CD4-positive, alpha-beta T cell treated with Interleukin-17A for 4 hours (primary cell): ENCODE measurements around the gene FGD5.

Source experiments
- DNase-seq: peaks from one replicate; pipeline ENCODE4 v3.0.0-alpha.2; 2020; ENCODE audit warnings: mixed read lengths

The FGD5 gene

DNA sequence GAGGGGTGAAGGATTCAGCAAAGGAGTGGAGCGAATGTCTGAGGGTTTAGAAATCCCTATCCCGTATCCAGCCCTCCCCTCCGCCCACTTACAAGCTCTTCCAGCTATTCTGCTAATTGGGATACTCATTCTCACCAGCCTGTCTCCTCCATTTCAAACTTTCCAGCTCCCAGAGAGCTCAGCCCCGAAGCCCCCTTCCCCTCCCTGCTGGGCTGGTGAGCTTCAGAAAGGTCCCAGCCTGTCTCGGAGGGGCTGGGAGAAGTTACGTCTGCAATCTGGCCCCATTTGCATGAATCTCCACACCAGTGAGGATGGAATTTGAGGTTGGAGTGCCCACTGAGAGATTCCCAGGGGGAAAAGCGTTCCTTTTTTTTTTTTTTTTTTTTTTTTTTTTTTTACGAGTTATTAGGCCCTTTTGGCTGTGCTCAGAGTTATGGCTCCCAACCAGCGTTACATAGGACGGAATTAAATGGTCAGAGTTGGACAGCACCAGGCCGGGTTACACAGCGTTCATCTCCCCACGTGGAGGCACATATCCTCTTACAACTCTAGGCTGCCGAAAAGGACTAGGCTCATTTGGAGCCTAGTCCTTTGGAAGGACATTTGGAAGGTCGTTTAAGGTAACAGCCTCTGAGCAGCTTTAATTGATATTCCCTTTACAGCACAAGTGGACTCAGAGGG, 34.6 kb downstream of the FGD5 start:
- DNase-seq, result no peak

DNA sequence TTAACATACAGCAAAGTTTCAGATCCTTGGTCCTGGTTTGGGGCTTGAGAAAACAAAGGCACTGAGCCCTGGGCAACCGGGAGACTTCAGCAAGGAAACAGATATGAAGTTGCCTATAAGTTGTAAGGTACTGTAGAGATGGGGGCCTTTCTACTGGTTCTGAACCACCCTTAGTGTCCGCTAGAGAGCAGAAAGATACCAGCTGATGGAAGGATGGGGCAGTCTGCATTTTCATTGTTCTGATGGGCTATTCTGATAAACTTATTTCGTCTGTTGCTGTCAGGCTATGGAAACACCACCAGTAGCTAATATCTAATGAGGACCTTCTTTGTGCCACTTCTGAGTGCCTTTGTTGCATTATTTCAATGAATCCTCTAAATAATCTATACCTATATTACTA, 38.7 kb downstream of the FGD5 start:
- no peak for DNase-seq

DNA sequence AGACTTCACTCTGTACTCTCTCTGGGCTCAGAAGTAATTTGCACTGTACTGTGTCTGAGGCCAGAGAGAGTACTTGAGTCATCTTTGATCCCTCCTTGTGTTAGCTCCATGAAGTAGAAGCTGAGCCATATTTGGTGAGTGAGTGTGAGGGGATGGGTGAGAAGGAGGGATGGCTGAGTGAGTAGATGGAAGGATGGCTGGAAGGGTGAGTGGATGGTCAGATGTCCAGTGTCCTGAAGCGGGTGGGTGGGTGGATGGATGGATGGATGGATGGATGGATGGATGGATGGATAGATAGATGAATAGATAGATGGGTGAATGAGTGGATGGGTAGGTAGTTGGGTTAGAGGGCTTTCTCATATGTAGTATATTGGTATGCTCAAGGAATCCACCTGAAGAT, 39.3 kb downstream of the FGD5 start:
- no peak for DNase-seq

DNA sequence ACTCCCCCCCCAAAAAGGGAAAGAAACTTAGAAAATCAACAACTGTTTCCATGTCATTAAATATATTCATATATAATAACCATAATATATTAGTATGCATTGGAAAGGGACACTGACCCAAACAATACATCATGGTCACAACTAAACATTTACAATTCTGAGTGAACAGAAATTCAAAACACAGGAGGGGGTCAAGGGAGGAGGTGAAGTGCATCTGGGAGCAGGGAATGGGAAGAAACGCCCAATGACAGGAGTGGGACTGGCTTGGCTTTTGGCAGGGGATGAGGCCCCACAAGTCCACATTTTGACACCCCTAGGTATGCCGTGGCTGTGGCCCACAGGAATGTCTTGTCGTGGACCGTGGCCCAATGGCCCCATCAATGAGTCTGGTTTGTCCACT, 41.1 kb downstream of the FGD5 start:
- no peak for DNase-seq

DNA sequence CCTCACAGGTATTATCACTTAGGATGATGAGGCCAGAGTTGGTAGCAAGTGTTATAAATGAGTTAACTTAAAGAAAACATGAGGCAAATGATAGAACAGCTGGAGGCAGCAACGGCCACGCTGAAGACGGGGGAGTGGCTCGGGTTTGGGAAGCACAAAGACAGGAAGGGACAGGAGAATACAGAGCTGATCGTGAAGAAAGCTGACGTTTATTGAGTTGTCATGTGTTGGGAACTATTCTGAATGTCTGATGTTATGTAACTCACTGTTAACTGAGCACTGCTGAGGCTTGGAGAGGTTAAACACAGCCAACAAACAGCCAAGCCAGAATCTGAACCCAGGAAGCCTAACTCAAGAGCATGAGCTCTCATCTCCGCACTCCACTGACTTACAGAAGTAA, 42.3 kb downstream of the FGD5 start:
- DNase-seq, result no peak

DNA sequence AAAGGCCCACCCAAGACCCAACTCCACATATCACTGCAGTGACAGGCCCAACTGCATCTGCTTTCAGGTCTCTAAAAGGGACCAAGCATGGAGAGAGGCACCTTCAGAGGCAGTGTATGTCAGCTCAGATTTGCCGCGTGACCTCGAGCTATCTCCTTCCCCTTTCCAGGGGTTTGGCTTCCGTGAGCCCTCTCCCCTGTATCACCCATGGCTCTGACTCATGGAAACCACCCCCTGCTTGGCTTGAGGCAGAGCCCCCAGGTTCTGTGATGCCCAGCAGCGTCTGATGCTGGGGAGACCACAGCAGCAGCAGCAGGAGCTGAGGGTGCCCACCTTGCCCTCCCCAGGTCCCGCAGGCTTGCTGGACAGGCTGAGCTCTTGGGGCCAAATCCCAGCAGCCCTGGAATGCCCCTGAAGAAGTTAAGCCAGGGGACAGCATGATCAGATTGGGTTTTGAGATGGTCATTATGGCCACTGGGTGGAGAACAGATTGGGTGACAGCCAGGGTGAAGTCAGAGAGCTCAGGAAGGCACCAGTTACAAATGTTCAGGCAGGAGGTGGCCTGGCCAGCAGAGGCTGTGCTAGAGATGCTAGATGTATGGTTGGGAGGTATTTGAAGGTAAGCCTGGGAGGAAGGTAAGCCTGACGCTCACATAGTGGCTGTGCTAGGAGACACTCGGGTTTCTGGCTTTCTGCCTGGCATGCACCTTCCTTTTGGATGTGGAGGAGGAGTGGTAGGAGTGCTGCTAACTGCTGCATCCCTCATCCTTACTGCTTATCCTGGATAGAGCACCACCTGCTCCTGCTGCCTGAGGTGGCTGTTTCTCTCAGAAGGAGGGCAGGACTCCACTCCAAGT, 42.9 kb downstream of the FGD5 start:
- no peak for DNase-seq

DNA sequence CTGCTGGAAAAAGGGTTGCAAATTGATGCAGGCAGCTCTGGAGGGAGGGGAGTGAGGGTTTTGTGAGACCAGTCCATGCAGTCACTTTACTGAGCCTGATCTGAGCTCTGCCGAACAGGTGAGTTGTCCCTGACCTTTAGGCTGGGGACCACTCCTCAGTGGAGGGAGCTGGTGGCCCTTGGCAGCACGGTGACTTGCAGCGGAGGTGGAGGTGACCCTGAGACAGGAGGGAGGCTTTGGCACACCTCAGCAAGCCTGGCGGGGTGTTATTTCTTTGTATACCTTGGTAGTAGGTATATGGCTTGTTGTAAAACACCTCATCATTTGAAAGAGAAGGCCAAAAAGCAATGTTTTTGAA, 43.5 kb downstream of the FGD5 start:
- no peak for DNase-seq

DNA sequence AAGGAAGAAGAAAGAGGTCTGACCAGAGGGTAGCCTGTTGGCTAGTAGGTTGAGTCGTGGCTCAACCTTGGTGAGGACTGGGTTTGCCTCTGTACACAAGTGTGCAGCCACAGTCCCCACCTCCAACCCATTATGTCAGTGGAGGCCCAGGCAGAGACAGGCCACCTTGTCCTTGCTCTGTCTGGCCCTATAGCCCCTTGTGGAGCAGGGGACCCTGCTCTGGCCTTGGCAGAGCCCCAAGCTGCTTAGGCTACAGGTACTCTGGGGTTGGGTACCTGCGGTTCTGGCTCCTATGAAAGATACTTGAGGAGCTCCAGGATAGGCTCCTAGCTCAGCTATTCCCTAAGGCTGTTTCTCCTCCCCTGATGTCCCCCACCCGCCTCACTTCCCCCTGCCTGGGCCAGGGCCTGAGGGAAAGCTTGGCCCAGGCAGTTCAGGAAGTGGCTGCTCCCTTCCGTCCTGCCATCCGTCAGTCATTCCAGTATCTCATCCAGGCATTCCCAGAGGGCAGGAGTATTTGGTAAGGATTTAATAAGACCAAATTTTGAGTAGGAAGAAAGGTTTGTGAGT, 44.0 kb downstream of the FGD5 start:
- no peak for DNase-seq

DNA sequence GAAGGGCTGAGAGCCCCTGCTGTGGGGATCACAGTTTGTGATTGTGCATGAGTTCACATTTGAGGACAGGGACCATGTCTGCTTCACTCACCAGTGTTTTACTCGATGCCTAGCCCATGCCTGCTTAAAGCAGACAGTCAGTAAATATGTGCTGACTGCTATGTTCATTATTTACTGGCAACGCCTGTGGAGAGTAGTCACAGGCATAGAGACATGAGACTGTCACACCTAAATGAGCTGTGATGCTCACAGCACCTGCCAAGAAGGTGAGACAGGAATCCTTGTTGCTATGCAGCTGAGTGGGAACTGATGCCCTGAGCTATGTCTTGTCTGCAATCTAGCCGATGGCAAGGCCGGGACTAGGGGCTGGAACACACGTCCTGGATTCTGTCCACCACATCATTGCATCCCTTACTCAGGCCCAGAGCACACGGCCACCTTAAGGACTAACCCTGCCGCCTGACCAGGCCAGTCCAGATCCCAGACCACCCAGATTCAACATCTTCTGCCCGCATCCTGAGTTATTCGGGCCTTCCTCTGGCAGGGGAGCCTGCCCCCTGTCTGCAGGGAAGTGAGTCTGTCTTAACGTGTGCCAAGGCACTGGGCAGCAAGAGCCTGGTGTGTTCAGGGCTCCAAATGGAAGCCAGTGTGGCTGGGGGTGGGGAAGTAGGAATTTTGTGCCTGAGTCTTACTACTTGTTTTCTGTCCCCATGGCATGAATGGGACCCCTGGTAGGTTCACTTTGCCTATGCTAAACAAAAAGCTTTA, 44.8 kb downstream of the FGD5 start:
- DNase-seq, result no peak

DNA sequence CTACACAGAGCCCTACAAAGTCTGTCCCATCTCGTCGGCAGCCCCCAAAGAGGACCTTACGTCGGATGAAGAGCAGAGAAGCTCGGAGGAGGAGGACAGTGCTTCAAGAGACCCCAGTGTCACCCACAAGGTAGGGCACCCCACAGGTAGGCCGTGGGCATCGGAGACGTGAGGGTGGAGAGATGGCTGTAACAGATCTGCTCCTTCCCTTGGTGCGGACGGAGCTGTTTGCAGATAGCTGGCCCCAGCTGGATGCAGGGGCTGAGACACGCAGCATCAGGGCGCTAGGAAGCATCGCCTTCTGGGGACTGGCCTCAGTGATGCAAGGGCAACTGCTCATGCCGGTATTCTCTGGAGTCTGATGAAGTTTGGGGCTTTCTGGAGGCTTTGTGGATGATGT, 45.4 kb downstream of the FGD5 start:
- DNase-seq, result no peak

DNA sequence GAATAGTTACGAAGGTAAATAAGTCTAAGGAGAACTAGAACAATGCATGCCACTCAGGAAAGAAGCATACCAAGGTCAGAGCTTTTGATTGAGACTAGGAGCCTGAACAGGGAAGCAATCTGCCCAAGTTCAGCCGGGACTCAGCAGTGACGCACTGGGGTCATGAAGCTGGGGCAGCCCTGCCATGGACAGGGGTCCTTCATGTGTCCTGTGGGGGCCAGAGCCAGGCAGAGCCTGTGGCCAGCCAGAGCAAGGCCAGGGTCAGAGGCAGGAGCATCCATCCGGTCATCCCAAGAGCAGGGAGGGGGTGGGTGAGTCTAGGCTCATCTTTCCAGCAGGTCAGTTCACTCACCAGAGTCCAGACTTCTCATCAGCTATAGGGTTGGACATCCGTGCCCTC, 47.9 kb downstream of the FGD5 start:
- no peak for DNase-seq

DNA sequence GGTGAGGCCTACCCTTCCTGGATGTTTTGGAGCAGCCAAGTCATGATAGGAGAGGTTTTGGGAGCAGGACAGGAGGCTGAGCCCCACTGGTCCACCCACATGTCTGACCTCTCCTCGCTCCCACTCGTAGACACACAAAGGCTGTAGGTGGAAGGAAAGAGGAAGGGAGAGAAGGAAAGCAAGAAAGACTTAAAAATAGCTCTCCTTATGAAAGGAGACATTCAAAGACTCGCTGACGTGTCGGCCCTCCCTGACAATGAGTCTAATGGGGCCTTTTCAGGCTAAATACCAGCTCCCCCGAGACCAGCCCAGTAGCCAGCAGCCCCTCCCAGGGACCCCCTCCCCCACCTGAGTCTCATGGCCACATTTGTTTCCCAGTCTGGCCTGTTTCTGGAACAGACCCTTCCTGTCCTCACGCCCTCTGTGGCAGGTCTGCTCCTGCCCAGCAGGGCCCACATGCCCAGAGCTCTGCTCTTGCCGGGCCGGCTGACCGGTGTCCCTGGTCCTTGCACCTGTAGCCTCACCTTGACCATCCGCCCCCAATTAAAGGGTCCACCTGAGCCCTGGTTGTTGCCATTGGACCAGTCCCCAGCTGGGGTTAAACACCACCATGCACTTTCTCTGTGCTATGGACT, 49.3 kb downstream of the FGD5 start:
- no peak for DNase-seq

DNA sequence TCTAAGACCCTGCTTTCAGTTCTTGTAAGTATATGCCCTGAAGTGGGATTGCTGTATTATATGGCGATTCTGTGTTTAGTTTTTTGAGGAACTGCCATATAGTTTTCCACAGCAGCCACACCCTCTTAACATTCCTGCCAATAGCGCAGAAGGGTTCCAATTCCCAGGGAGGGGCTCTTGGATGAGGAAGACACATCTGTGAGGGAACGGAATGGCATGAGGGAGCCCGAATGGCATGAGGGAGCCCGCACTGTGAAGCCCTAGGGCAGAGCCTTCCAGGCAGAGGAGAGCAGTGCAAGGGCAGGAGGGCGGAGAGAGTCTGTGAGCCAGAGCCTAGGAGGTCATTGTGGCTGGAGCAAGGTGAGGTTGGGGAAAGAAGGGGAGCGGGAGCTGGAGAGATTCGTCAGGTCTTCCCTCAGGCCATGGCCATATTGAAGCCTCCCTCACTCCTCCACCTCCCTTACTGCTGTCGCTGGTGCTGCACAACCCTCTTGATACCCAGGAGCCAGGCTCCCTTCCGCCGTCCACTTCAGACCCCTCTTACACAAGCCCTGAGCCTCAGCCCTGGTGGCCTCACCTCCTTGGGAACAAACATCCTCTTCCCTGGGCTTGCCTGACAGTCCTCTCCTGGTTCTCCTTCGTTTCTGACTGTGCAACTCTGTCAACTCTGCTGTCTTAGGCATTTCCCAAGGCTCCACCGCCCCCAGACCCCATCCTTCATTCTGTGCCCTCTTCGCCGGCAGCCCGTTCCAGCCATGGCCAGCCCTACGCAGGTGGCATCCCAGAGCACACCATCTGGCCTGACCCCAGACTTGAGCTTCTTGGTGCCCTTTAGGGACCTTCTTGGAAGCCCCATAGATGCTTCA, 51.4 kb downstream of the FGD5 start:
- no peak for DNase-seq

DNA sequence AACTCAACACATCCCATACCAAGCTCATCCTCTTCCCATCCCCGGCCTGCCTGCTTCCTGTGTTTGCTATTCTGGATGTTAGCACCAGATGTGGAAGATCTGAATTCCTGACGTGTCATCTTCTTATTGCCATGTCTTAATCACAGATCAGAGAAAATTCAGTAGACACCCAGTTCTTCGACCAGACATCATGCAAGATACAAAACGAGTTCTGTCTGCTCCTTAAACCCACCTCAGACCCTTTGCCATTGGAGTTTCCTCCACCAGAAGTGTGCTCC, 52.0 kb downstream of the FGD5 start:
- DNase-seq, result no peak

DNA sequence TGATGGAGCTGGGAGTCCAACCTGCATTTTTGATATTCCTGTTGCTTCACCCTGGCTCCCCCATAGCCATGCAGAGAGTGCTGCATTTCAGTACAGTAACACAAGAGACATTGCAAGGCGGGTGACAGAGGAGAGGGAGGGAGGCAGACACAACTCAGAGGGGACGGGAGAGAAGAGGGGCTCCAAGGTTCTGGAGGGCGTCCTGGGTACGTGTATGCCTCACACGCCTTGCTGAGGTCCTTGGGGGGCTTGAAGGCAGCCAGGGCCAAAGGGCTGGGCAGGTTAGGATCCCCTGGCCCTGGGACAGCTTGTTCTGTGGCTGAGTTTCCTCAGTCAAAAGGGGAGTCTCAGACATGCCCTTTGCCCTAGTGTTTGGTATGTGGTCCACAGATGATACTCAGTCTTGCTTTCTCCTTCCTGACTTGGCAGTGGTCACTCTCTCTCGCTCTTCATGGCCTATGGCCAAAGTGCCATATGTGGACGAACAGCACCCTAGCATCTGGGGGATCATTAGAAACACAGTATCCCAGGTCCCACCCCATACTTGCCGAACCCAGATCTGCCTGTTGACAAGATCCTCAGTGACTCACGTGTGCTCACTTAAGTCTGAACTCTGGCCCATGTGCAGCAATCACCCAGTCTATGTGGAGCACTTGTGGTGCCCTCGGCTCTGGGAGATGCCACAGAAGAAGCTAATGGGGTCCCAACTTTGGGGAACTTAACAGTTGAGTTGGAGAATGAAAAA, 52.9 kb downstream of the FGD5 start:
- DNase-seq, result no peak

DNA sequence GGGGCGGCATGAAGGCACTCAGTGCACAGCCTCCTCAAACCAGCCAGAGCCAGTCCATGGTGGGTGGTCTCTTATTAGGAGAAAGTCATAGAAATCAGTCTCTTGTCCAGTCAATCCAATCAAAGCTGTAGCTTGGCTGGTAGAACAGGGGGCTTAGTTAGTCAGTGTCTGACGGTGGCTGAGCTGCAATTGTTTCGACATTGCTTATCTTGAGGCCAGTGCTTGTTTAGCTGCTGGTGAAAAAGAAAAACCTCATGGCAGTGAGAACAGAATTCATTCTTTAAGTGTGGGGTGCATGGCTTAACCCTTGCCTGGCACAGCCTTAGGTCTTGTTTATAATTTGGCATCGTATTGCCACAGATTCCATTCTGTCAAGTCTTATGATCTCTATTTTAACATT, 53.9 kb downstream of the FGD5 start:
- no peak for DNase-seq

DNA sequence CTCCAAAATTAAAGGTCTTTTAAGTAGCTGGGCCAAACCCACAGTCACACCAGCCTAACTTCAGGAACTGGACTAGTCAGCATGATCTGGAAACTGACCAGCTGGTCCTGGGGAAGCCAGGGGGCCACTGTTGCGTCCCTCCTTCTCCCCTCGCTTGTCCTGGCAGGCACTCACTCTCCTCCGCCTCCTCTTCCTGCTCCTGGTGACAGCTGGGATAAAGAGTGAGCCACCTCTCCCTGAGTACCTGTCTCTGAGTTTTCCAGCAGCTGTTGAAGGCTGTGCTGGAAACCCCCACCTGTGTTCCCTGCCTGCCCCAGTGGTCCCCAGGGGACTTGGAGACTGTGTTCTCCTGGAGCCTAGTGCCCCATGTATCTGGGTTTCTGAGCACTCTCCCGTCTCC, 56.0 kb downstream of the FGD5 start:
- DNase-seq, result no peak

DNA sequence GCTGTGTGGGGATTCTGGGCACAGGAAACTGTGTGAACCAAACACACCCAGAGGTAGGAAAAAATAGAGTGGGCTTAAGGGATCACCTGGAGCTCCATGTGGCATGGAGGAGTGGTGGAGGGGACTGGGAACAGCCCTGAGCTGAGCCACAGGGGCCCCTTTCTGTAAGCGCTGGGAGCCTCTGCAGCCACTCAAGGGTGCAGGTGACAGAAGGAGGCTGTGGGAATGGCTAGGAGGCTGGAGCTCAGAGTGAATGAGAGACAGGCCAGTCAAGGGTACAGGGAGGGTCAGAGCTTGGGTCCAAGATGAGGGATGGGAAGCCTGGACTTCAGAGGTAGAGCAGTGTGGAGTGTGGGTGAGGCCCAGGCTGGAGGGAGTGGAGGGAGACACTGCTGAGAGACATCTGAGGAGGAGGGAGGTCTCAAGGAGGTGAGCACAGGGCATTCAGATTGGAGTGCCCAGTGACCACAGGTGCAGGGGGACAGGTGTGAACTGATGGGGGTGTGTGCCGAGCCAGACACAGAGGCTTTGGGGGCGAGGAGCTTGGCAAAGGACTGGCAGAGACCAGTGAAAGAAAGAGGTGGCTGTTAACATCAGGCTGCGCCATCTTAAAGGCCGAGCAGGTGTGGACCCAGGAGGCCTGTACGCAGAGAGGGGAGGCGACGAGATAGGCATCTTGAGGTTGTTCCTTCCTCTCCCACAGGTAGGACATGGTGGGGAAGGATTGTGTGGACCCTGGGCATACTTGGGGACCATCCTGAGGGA, 56.8 kb downstream of the FGD5 start:
- no peak for DNase-seq

DNA sequence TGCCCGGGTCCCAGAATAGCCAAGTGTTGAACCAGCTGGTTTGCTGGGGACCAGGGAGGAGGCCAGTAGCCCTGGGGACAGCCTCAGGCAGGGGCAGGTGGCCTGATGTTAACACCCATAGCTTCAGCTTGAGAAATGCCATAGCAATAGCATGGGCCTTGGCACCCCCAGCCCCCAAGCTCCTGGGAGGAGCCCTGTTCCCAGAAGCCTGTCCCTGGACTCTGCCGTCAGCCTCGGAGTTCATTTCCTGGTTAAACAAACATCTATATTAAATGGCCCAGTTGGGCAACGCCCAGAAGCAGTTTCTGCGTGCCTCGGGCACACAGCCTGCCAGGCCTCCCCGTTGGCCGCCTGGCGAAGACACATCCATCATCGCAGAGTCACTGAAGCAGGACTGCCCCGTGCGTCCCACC, 58.2 kb downstream of the FGD5 start:
- DNase-seq, result no peak

DNA sequence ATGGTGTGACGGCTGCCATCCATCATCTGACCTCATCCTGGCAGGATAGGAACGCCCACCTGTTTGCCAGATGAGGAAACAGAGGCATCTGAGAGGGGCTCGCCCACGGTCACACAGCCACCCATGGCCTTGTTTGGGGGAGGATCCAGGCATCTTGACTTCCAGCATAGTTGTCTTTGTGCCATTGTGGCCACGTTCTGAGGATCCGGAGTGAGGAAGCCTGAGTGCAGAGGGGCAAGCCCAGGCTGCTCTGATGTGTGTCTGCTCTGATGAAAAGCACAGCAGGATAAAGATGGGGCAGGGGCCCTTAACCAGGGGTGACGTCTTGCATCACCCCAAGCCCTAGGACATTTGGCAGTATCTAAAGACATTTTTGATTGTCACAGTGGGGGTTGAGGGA, 58.7 kb downstream of the FGD5 start:
- DNase-seq, result no peak
